Adrenal gland (tissue), 12 donors: ENCODE data around the gene PCED1A. TPM values are rescaled to one million over a fixed set of nuclear protein-coding genes. Genes with fewer than 3 reads are reported as not detected.

ENCODE experiments used
- DNase-seq, 7 donors: peaks; one replicate each; pipeline ENCODE4 v3.0.0-alpha.2; 2019 to 2020
- H3K27ac ChIP-seq, 5 donors: fragments of 200-600 bp; sonication (generic) in 4 of 5; 1 replicate in 3 of 5; 2 replicates in 2 of 5; pipeline versions ENCODE4 v1.5.1 to v1.8.0; 2016 to 2020; ENCODE audit warnings: mild to moderate bottlenecking in 1 of 5
- H3K27me3 ChIP-seq: fragments of 200-600 bp; 2 replicates; pipeline ENCODE4 v1.8.0; 2021
- H3K36me3 ChIP-seq, 2 donors: fragments of 200-600 bp; replicated peaks in 1 of 2; 1 replicate in 1 of 2; 2 replicates in 1 of 2; pipeline versions ENCODE4 v1.5.1 to v1.8.0; 2018 to 2022
- H3K4me1 ChIP-seq, 2 donors: fragments of 200-600 bp; replicated peaks in 1 of 2; 1 replicate in 1 of 2; 2 replicates in 1 of 2; pipeline versions ENCODE4 v1.5.1 to v1.8.0; 2018 to 2021
- H3K4me3 ChIP-seq, 4 donors: fragments of 200-600 bp; sonication (generic) in 3 of 4; one replicate each; pipeline ENCODE4 v1.5.1; 2016 to 2018
- H3K9me3 ChIP-seq, 3 donors: fragments of 200-600 bp; sonication (generic) in 1 of 3; replicated peaks in 1 of 3; 1 replicate in 2 of 3; 2 replicates in 1 of 3; pipeline versions ENCODE4 v1.5.1 to v1.8.0; 2016 to 2021
- POLR2A ChIP-seq, 2 donors: fragments of 450-650 bp; IDR thresholded peaks; one replicate each; pipeline ENCODE4 v1.6.1; 2017; ENCODE audit warnings: antibody characterized with exemption in 2 of 2, mild to moderate bottlenecking in 2 of 2, moderate library complexity in 1 of 2
- WGBS, 4 donors: extraction: QIAGEN DNeasy Blood & Tissue Kit in 2 of 4; methylation state at CpG; one replicate each; pipeline versions ENCODE4 v1.1.5 to v1.1.7; 2013 to 2017; 5-methylcytosine and 5-hydroxymethylcytosine counted together
- intact Hi-C, 2 donors: fragments of 100-400 bp; cut with DNase I; formaldehyde crosslinking; loops; one replicate each; pipeline versions ENCODE4 v1.14.1 to v1.15.0; 2022 to 2023
- polyA plus RNA-seq, 3 donors: library from polyadenylated mRNA; stranded (reverse); fragments of 200-250 nt in 2 of 3; fragments of 350-450 nt in 1 of 3; fragmentation: Illumina TruSeq in 1 of 3; extraction: RNeasy Lipid Tissue Mini Kit (QIAGEN cat#74804) in 1 of 3; gene quantifications; one replicate each; pipeline ENCODE4 v1.2.3, GENCODE V29; 2013 to 2014
- total RNA-seq, 9 donors: library from RNA; depleted of rRNA in 4 of 9; stranded (reverse); fragments of >200 nt in 4 of 9; fragments of 120-200 nt in 1 of 9; fragmentation: NEBNext Ultra II Directional in 1 of 9; extraction: Animal tissue kit (Norgen Biotek cat#: 25700) in 1 of 9; gene quantifications; one replicate each; pipeline versions ENCODE4 v1.1.0 to v1.2.4, GENCODE V29; 2013 to 2023
- TF ChIP-seq, protein P1 (sequence below), 6 experiments: fragments of 450-650 bp in 4 of 6; fragments of 200-600 bp in 2 of 6; sonication (generic) in 1 of 6; IDR thresholded peaks; 1 replicate in 5 of 6; 2 replicates in 1 of 6; pipeline versions ENCODE4 v1.5.1 to v1.8.0; 2016 to 2021; ENCODE audit warnings: antibody characterized with exemption in 6 of 6, mild to moderate bottlenecking in 2 of 6, moderate library complexity in 1 of 6
- donor health status: healthy with polysubstance abuse.
- donor health status: Bipolar disorder and iron deficiency.
- donor health status: DM: yes; HTN: yes; CAD: no.
- donor health status: DM: no; HTN: no; CAD: no.
- donor health status: DM: no; HTN: no; CAD: no.
- donor health status: DM: yes; HTN: yes; CAD: no.

Gene PCED1A
- total and polyA plus RNA-seq, 12 donors, result 9.6 to 244 (median 46.3) TPM

GRCh38 chr20:2799688-2800520 is 40.6 kb downstream of the PCED1A start:
- Histone ChIP-seq H3K27ac (no peak overlapping the region), H3K4me3 (peak overlapping the region in 1 of 4 donors; percentile 42), H3K4me1 (peaks cover 0 to 5% of the 10 kb centered on the region in 2 donors), H3K9me3 (no peaks in the 10 kb centered on the region), H3K27me3 (peaks cover 39% of the 10 kb centered on the region), H3K36me3 (no peaks in the 10 kb centered on the region)
- no peak for DNase-seq
- 3 to 10% (median 6%) methylated on average over 23 to 61 of the region's 61 CpGs for WGBS, 4 donors
- intact Hi-C loops, result no loop called here
- TF ChIP-seq, protein P1, sequence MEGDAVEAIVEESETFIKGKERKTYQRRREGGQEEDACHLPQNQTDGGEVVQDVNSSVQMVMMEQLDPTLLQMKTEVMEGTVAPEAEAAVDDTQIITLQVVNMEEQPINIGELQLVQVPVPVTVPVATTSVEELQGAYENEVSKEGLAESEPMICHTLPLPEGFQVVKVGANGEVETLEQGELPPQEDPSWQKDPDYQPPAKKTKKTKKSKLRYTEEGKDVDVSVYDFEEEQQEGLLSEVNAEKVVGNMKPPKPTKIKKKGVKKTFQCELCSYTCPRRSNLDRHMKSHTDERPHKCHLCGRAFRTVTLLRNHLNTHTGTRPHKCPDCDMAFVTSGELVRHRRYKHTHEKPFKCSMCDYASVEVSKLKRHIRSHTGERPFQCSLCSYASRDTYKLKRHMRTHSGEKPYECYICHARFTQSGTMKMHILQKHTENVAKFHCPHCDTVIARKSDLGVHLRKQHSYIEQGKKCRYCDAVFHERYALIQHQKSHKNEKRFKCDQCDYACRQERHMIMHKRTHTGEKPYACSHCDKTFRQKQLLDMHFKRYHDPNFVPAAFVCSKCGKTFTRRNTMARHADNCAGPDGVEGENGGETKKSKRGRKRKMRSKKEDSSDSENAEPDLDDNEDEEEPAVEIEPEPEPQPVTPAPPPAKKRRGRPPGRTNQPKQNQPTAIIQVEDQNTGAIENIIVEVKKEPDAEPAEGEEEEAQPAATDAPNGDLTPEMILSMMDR (IDR thresholded peaks at IDR 0.05), result no peak
- TF ChIP-seq POLR2A (IDR thresholded peaks at IDR 0.05), result no peak

DNA sequence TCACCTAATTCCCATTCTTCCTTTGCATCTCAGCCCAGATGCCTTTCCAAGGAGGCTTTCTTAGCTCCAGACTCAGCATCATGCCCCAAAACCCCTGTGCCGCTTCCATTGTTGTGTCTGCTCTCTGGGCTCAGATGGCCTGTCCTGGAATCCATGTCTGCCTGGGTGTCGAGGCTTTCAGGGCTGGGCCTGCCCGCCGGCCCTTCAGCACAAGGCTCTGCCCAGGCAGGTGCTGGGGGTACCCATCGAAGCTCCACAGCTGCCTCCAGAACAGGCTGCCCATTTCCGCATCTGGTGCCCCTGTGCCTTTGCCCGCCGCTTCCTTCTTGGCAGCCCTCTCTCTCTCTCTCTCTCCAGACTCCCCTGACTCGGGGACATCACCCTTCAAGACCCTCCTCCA is 41.2 kb downstream of the PCED1A start:
- TF ChIP-seq POLR2A (IDR thresholded peaks at IDR 0.05), result no peak
- TF ChIP-seq, protein P1 (IDR thresholded peaks at IDR 0.05), result no peak
- no peak for DNase-seq
- H3K36me3 ChIP-seq, result no peaks in the 10 kb centered on the region
- 51 to 61% (median 56%) methylated on average over 8 to 9 of the region's 9 CpGs for WGBS, 4 donors
- H3K27me3 ChIP-seq, result peaks cover 39% of the 10 kb centered on the region
- intact Hi-C loops, result no loop called here
- no peak overlapping the region for H3K4me3 ChIP-seq
- H3K27ac ChIP-seq, result no peak overlapping the region
- H3K4me1 ChIP-seq, result peaks cover 0 to 5% of the 10 kb centered on the region in 2 donors
- H3K9me3 ChIP-seq, result no peaks in the 10 kb centered on the region

DNA sequence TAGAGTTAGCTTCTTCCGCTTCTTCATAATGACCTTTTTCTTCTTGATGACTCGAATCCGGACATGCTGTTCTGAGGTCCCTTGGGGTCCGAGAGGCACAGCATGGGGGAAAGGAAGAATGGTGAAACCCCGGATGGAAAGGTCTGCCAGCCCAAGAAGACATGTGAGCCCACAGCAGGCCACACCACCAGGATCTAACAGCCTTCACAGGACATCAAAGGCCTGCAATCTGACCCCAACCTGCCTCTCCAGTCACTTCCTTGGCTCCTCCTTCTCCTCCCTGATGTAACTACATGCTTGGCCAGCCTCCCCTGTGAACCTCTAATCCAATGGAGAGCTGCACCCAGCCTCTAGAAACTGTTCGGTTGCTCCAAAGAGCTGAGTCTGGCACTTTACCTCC is 41.6 kb downstream of the PCED1A start:
- WGBS, 4 donors, result 77 to 92% (median 85%) methylated on average over 6 of the region's 6 CpGs
- TF ChIP-seq, protein P1 (IDR thresholded peaks at IDR 0.05), result no peak
- no peak for TF ChIP-seq POLR2A (IDR thresholded peaks at IDR 0.05)
- Histone ChIP-seq H3K27ac (no peak overlapping the region), H3K4me1 (peaks cover 0 to 5% of the 10 kb centered on the region in 2 donors), H3K27me3 (peaks cover 39% of the 10 kb centered on the region), H3K4me3 (no peak overlapping the region), H3K9me3 (no peaks in the 10 kb centered on the region), H3K36me3 (no peaks in the 10 kb centered on the region)
- no peak for DNase-seq
- intact Hi-C loops, result no loop called here

- H3K4me3 ChIP-seq, result no peak overlapping the region
- peaks cover 39% of the 10 kb centered on the region for H3K27me3 ChIP-seq
- H3K4me1 ChIP-seq, result peaks cover 0 to 5% of the 10 kb centered on the region in 2 donors
- no peak overlapping the region for H3K27ac ChIP-seq
- no peaks in the 10 kb centered on the region for H3K36me3 ChIP-seq
- TF ChIP-seq POLR2A (IDR thresholded peaks at IDR 0.05), result no peak
- TF ChIP-seq, protein P1 (IDR thresholded peaks at IDR 0.05), result no peak
- intact Hi-C loops, result no loop called here
- H3K9me3 ChIP-seq, result no peaks in the 10 kb centered on the region
- no peak for DNase-seq
- 85 to 92% (median 90%) methylated on average over 7 to 19 of the region's 19 CpGs for WGBS, 4 donors
These were observed 42.2 kb downstream of the PCED1A start for GRCh38 chr20:2798095-2798805.
